ENCODE results near the gene TRIP13.
"Not testable (repeated sequence)": the region's sequence is repeated elsewhere in the genome, so short reads cannot be mapped to it uniquely, and the experiment has no call there.

The TRIP13 gene

GRCh38 chr5:852018-852417 is 40.7 kb upstream of the TRIP13 start:
- H3K27ac Mint-ChIP-seq: no peak overlapping the region
- no peaks in the 10 kb centered on the region for H3K36me3 Mint-ChIP-seq
- no peaks in the 10 kb centered on the region for H3K4me1 Mint-ChIP-seq (ENCODE audit: low read depth)
- no peak overlapping the region for H3K4me3 Mint-ChIP-seq
- no peaks in the 10 kb centered on the region for H3K9me3 Mint-ChIP-seq (ENCODE audit: low read depth)
- H3K27me3 Mint-ChIP-seq: peaks cover 3% of the 10 kb centered on the region

- H3K27ac Mint-ChIP-seq: no peak overlapping the region
- H3K27me3 Mint-ChIP-seq: peaks cover 3% of the 10 kb centered on the region
- no peaks in the 10 kb centered on the region for H3K4me1 Mint-ChIP-seq (ENCODE audit: low read depth)
- no peaks in the 10 kb centered on the region for H3K9me3 Mint-ChIP-seq (ENCODE audit: low read depth)
- H3K36me3 Mint-ChIP-seq: no peaks in the 10 kb centered on the region
- H3K4me3 Mint-ChIP-seq: no peak overlapping the region
Observed at GRCh38 chr5:852431-853401, 40.0 kb upstream of the TRIP13 start.

- not testable (repeated sequence) for H3K36me3 Mint-ChIP-seq; H3K27me3 Mint-ChIP-seq; H3K4me1 Mint-ChIP-seq (ENCODE audit: low read depth); H3K9me3 Mint-ChIP-seq (ENCODE audit: low read depth); H3K4me3 Mint-ChIP-seq; H3K27ac Mint-ChIP-seq
Observed at GRCh38 chr5:853416-854090, 39.1 kb upstream of the TRIP13 start.

GRCh38 chr5:854217-854616 is 38.5 kb upstream of the TRIP13 start:
- H3K27me3 Mint-ChIP-seq: peaks cover 3% of the 10 kb centered on the region

GRCh38 chr5:854966-855743 is 37.5 kb upstream of the TRIP13 start:
- Mint-ChIP-seq H3K36me3 (no peaks in the 10 kb centered on the region), H3K4me1 (ENCODE audit: low read depth) (no peaks in the 10 kb centered on the region), H3K9me3 (ENCODE audit: low read depth) (no peaks in the 10 kb centered on the region), H3K27me3 (peaks cover 3% of the 10 kb centered on the region), H3K4me3 (no peak overlapping the region), H3K27ac (no peak overlapping the region)

More at GRCh38 chr5:854217-854616, 38.5 kb upstream of the TRIP13 start:
- no peak overlapping the region for H3K4me3 Mint-ChIP-seq
- no peaks in the 10 kb centered on the region for H3K36me3 Mint-ChIP-seq
- no peaks in the 10 kb centered on the region for H3K9me3 Mint-ChIP-seq (ENCODE audit: low read depth)
- H3K4me1 Mint-ChIP-seq (ENCODE audit: low read depth): no peaks in the 10 kb centered on the region
- no peak overlapping the region for H3K27ac Mint-ChIP-seq

- no peaks in the 10 kb centered on the region for H3K9me3 Mint-ChIP-seq (ENCODE audit: low read depth)
Observed at GRCh38 chr5:855771-856530, 36.7 kb upstream of the TRIP13 start.

GRCh38 chr5:856531-857425 is 35.9 kb upstream of the TRIP13 start:
- Mint-ChIP-seq H3K27ac (no peak overlapping the region), H3K27me3 (peaks cover 3% of the 10 kb centered on the region), H3K4me1 (ENCODE audit: low read depth) (no peaks in the 10 kb centered on the region), H3K36me3 (no peaks in the 10 kb centered on the region), H3K9me3 (ENCODE audit: low read depth) (no peaks in the 10 kb centered on the region), H3K4me3 (no peak overlapping the region)

More at GRCh38 chr5:855771-856530, 36.7 kb upstream of the TRIP13 start:
- H3K27ac Mint-ChIP-seq: no peak overlapping the region
- no peaks in the 10 kb centered on the region for H3K4me1 Mint-ChIP-seq (ENCODE audit: low read depth)
- H3K4me3 Mint-ChIP-seq: no peak overlapping the region
- peaks cover 3% of the 10 kb centered on the region for H3K27me3 Mint-ChIP-seq
- H3K36me3 Mint-ChIP-seq: no peaks in the 10 kb centered on the region

GRCh38 chr5:858726-859125 is 34.0 kb upstream of the TRIP13 start:
- no peaks in the 10 kb centered on the region for H3K9me3 Mint-ChIP-seq (ENCODE audit: low read depth)
- H3K27ac Mint-ChIP-seq: no peak overlapping the region
- no peaks in the 10 kb centered on the region for H3K4me1 Mint-ChIP-seq (ENCODE audit: low read depth)
- H3K36me3 Mint-ChIP-seq: no peaks in the 10 kb centered on the region
- no peaks in the 10 kb centered on the region for H3K27me3 Mint-ChIP-seq
- no peak overlapping the region for H3K4me3 Mint-ChIP-seq

GRCh38 chr5:859391-859790 is 33.3 kb upstream of the TRIP13 start:
- Mint-ChIP-seq H3K36me3 (no peaks in the 10 kb centered on the region), H3K27me3 (no peaks in the 10 kb centered on the region)

GRCh38 chr5:859798-860296 is 32.8 kb upstream of the TRIP13 start:
- H3K4me3 Mint-ChIP-seq: no peak overlapping the region
- no peaks in the 10 kb centered on the region for H3K4me1 Mint-ChIP-seq (ENCODE audit: low read depth)
- no peaks in the 10 kb centered on the region for H3K36me3 Mint-ChIP-seq
- no peaks in the 10 kb centered on the region for H3K27me3 Mint-ChIP-seq
- no peak overlapping the region for H3K27ac Mint-ChIP-seq
- no peaks in the 10 kb centered on the region for H3K9me3 Mint-ChIP-seq (ENCODE audit: low read depth)

More at GRCh38 chr5:859391-859790, 33.3 kb upstream of the TRIP13 start:
- no peaks in the 10 kb centered on the region for H3K9me3 Mint-ChIP-seq (ENCODE audit: low read depth)
- H3K27ac Mint-ChIP-seq: no peak overlapping the region
- no peak overlapping the region for H3K4me3 Mint-ChIP-seq
- no peaks in the 10 kb centered on the region for H3K4me1 Mint-ChIP-seq (ENCODE audit: low read depth)

- Mint-ChIP-seq H3K4me1 (ENCODE audit: low read depth) (no peaks in the 10 kb centered on the region), H3K27me3 (no peaks in the 10 kb centered on the region), H3K27ac (no peak overlapping the region), H3K9me3 (ENCODE audit: low read depth) (no peaks in the 10 kb centered on the region), H3K4me3 (no peak overlapping the region), H3K36me3 (no peaks in the 10 kb centered on the region)
Observed at GRCh38 chr5:860506-861150, 32.1 kb upstream of the TRIP13 start.

GRCh38 chr5:861442-862366 is 31.0 kb upstream of the TRIP13 start:
- Mint-ChIP-seq H3K4me1 (ENCODE audit: low read depth) (no peaks in the 10 kb centered on the region), H3K9me3 (ENCODE audit: low read depth) (no peaks in the 10 kb centered on the region), H3K36me3 (peaks cover 5% of the 10 kb centered on the region), H3K27ac (no peak overlapping the region), H3K27me3 (no peaks in the 10 kb centered on the region), H3K4me3 (no peak overlapping the region)
